GM19099 (cell line): ENCODE data around the gene KRT3.

Experiments
- POLR2A ChIP-seq: IDR thresholded peaks from 3 replicates; pipeline ENCODE4 v1.6.1; 2011; ENCODE audit warnings: low read depth; ENCODE audit not compliant: insufficient read length; ENCODE audit errors: extremely low read depth

The KRT3 gene

GRCh38 chr12:52759218-52759617 lies 36.7 kb downstream of the KRT3 start:
- no peak for TF ChIP-seq POLR2A

GRCh38 chr12:52757449-52758176 lies 38.3 kb downstream of the KRT3 start:
- no peak for TF ChIP-seq POLR2A

- TF ChIP-seq POLR2A, result no peak
Observed at GRCh38 chr12:52756281-52756960, 39.5 kb downstream of the KRT3 start.

GRCh38 chr12:52755533-52755932 lies 40.4 kb downstream of the KRT3 start:
- TF ChIP-seq POLR2A, result no peak

- TF ChIP-seq POLR2A, result no peak
Observed at GRCh38 chr12:52754135-52754534, 41.8 kb downstream of the KRT3 start.

GRCh38 chr12:52753283-52753682 lies 42.6 kb downstream of the KRT3 start:
- TF ChIP-seq POLR2A, result no peak

- no peak for TF ChIP-seq POLR2A
Observed at GRCh38 chr12:52752516-52752915, 43.4 kb downstream of the KRT3 start.

GRCh38 chr12:52751795-52752194 lies 44.1 kb downstream of the KRT3 start:
- TF ChIP-seq POLR2A, result no peak

GRCh38 chr12:52749827-52750226 lies 46.1 kb downstream of the KRT3 start:
- TF ChIP-seq POLR2A, result no peak

- no peak for TF ChIP-seq POLR2A
Observed at GRCh38 chr12:52748578-52748977, 47.3 kb downstream of the KRT3 start.

- TF ChIP-seq POLR2A, result no peak
Observed at GRCh38 chr12:52745554-52745953, 50.4 kb downstream of the KRT3 start.

GRCh38 chr12:52744493-52745156 lies 51.3 kb downstream of the KRT3 start:
- TF ChIP-seq POLR2A, result no peak

- no peak for TF ChIP-seq POLR2A
Observed at GRCh38 chr12:52742822-52743457, 53.0 kb downstream of the KRT3 start.

- TF ChIP-seq POLR2A, result no peak
Observed at GRCh38 chr12:52742196-52742580, 53.7 kb downstream of the KRT3 start.

- no peak for TF ChIP-seq POLR2A
Observed at GRCh38 chr12:52741375-52742195, 54.3 kb downstream of the KRT3 start.
